CD4-positive, alpha-beta T cell treated with Interleukin-6 at 100 ng/mL for 8 hours (primary cell): ENCODE results near the gene ART4.
A peak's percentile ranks its signal among the peaks of the same experiment; 100 is the strongest.

Experiments
- DNase-seq: peaks from one replicate; pipeline ENCODE4 v3.0.0-alpha.2; 2020; ENCODE audit warnings: mixed read lengths, low spot score

The ART4 gene

DNA sequence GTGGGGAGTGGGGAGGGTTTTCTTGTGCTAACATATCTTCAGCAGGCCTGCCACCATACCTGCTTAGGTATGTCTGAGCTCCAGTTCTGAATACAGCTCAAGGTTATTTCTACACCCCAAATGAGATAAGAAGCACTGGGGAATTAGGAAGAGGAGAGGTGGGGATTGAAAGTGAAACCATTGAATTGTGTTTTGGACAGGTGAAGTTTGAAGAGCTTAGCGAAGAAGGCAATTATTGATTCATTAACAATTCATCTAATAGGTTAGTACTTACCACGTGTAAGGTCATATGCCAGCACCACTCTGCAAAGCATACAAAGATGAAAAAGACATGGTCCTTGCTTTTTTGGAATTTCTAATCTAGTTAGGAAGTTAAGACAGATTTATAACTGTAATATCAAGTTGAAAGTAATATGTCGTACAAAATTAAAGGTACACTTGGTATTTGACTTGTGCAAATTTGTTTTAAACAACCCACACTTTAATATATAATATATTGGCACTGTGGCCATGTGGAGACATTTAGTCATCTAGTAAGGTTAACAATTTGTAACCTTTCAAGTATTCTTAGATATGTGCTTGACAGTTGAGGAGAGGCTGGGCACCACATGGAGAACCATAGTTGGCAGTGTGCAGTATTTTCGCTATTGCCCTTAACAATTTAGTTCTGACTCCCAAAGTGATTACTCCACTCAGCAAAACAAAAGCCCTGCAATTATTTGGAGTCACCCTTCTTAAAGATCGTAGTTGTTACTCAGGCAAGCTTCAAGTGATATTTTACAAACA, 33.0 kb downstream of the ART4 start:
- no peak for DNase-seq

GRCh38 chr12:14803830-14804160, 39.5 kb downstream of the ART4 start:
- no peak for DNase-seq

DNA sequence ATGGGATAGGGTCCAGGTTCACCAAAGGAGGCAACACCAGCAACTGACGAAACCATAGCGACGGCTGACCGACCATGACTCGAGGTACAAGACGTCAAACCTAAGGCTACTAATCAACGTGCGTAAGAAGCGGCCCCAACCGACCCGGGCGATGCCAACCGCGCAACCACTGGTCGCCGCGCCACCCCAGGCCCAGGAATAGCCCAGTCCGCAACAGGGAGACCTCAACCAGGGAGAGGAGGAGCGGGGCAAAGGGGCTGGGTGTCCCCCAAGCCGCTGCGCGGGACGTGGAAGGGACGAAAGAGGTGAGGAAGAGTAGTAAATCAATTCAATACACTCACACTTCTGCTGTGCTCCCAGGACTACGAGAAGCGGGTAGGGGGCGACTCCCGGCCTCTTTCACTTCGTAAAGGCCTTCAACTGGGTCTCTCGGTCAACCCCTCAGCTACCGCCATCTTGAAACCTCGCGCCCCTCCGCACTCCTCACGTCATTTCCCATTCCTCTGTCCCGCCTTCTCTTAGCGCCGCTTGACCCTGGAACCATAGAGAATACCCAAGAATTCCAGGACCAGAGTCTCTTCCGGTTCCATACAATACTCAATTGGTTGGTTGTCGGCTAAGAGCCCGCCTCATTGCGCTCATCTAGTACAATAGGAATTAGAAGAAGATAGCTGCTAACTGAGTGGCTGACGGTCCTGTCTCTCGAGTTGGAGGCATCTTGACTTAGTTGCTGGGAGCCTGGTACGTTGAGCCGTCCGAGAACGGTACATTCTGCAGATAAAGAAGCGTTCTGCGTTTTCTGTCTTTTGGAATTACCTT, 40.1 kb downstream of the ART4 start, which contains the start of the genes C12orf60 and WBP11:
Gene C12orf60, plus strand, starts transcription at position 660 of the 819 bp plus-strand sequence. CDS start 19,266 bp downstream, outside the sequence.
Gene WBP11, minus strand, starts transcription at position 468 of the 819 bp plus-strand sequence. CDS start 2,095 bp downstream, outside the sequence.
- peak; percentile 94 for DNase-seq

- DNase-seq, result no peak
Observed at GRCh38 chr12:14802721-14803010, 40.7 kb downstream of the ART4 start.

- DNase-seq, result no peak
Observed at GRCh38 chr12:14802247-14802646, 41.1 kb downstream of the ART4 start.

DNA sequence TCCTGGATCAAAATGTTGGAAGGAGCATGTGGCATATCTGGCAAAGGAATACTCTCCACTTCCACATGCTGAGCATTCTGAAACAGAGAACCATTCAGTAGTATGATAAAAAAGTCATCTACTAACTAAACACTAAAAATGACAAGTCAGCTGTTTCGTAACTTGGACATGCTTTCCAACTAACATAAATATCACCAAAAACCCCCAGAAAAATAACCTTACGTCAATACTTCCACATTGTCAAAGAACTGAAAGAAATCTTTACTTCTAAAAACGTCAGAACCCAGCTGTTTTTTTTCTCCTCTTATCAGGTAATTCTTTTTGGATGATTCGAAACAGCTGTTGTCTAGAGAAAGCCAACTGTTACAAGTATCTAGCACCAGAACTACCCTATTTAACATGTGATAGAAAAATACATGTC, 48.3 kb downstream of the ART4 start:
- no peak for DNase-seq

GRCh38 chr12:14785568-14785967, 57.8 kb downstream of the ART4 start:
- DNase-seq, result no peak

- DNase-seq, result no peak
Observed at GRCh38 chr12:14784471-14784870, 58.9 kb downstream of the ART4 start.

DNA sequence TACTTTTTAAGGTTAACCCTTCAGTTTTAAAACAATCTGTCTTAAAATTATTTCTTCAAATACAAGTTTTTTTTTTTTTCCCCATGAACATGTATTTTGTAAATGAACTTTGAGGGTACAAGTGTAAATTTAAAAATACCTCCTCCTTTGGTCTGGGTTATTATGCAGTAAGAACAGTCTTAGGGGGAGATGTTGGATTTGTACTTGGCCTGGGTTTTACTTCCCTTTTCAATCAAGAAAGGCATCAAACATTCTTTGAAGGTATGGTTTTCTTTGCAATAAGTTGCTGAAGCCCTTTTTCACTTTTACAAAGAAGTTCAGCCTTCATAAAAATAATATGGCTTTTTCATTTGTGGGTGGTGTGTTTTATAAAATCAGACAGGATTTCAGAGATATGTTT, 60.6 kb downstream of the ART4 start:
- DNase-seq, result no peak

DNA sequence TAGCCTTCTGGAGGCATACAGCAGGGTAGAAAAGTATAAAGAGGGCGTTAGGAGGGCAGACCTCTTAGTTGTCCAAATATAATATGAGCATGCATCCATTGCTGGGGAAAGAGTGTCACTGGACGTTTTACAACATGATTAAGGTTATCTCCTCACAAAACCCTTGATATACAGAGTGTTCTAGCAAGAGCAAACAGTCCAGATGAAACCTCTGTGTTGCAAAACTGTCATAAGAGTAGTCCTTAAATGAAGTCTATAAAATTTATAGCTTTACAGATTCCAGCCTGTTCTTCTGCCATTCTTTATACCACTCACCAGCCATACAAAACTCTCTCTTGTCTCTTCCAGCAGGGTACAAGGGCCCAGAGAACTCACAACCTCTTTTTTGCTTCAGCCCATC, 61.8 kb downstream of the ART4 start:
- no peak for DNase-seq

GRCh38 chr12:14780859-14781258, 62.5 kb downstream of the ART4 start:
- no peak for DNase-seq

GRCh38 chr12:14779834-14780233, 63.5 kb downstream of the ART4 start:
- no peak for DNase-seq

- DNase-seq, result no peak
Observed at GRCh38 chr12:14777271-14777670, 66.1 kb downstream of the ART4 start.

- DNase-seq, result no peak
Observed at GRCh38 chr12:14776236-14776961, 66.9 kb downstream of the ART4 start.

GRCh38 chr12:14775636-14775980, 67.7 kb downstream of the ART4 start:
- no peak for DNase-seq
